ENCODE data around the gene SLC39A11.
"Not testable (repeated sequence)": the region's sequence is repeated elsewhere in the genome, so short reads cannot be mapped to it uniquely, and the experiment has no call there.

SLC39A11 gene

DNA sequence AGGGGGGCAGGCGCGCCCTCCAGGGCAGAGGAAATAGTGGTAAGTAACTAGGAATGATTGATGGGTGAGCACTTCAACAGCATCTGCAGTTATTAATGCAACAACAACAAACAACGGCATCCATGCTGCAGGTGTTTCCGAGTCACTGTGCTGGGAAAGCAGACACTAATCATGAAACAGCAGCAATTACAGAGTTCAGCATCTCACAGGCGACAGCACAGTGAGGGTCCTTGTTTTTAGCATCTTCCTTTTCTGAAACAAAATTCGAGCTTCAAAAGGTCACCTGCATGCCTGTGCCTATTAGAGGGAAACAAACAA is 191.9 kb downstream of the SLC39A11 start:
- DNase-seq: no peak

DNA sequence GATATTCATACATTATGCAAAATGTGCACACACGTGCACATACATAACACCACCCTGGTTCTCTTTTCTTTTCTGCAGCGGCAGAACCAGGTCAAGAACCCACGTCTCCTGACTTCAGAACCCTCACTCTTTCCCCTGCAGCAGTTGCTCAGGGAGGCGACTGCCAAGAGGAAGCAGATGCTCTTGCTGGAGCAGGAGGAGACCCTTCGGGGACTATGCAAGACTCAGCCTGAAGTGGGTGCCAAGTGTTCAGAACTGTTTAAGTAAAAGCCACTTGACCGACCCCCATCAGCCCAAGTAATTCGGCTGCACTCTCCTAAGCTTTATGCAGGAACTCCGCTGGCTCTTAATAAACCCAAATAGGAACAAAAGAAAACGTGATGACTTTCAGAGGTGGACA is 193.8 kb downstream of the SLC39A11 start:
- no peak for DNase-seq

DNA sequence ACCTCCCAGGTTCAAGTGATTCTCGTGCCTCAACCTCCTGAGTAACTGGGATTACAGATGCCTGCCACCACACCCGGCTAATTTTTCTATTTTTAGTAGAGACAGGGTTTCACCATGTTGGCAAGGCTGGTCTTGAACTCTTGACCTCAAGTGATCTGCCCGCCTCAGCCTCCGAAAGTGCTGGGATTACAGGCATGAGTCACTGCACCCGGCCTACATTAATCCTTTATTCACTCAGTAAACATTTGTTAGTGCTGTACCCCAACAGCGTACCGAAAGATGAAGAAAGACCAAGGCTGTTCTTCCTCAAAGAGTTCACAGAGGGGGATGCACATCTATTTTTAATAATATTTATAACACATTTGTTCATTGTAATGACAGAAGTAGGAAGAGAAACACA is 196.2 kb downstream of the SLC39A11 start:
- not testable (repeated sequence) for DNase-seq

DNA sequence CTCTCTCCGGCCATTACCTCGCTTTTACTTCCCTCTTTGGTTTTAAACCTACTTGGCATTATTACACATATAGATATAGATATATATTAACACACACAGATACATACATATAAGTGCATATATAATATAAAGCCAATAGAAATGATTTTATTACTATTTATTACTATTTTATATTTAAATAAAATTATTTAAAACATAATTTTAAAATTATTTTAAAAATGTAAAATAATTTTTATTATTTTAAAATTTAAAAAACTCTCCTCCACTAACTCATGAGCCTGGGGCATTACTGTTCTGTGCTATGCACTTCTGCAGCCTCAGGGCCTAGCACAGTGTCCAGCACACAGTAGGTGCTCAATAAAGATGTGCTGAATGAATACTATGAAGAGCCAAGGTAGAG is 200.9 kb downstream of the SLC39A11 start:
- no peak for DNase-seq

DNA sequence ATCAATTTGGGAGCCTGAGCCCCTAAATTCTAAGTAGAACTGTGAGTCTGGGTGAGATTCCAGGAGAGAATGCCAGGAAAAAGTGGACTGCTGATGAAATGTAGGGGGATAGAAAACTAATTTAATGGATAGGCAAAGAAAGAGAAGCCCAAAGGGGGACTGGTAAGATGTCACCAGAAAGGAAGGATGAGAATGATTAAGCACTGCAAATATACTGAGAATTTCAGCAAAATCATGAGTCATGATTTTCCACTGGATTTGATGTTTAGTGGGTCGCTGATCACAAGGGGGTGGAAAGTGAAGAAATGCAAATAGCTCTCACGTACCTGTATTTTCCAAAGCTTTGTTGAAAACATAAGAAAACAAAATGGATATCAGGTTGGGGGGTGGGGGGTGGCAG is 201.8 kb downstream of the SLC39A11 start:
- DNase-seq: no peak

DNA sequence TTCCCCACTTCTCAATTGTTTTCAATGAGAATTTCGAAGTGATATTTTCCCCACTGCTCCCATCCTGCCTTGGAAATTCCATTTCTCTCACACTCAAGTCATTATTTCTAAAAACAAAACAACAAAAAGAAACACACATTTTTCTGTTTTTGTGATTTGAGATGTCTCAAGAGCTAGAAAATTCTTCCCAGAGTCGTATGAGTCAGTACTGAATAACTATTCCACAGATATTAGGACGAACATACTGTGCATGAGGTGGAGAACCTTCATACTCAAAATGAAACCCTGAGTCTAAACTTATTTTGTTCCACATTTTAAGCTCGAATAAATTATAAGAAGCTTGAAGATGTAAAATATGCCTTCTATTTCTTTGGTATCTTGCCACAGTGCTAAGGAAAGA is 204.6 kb downstream of the SLC39A11 start:
- DNase-seq: no peak

DNA sequence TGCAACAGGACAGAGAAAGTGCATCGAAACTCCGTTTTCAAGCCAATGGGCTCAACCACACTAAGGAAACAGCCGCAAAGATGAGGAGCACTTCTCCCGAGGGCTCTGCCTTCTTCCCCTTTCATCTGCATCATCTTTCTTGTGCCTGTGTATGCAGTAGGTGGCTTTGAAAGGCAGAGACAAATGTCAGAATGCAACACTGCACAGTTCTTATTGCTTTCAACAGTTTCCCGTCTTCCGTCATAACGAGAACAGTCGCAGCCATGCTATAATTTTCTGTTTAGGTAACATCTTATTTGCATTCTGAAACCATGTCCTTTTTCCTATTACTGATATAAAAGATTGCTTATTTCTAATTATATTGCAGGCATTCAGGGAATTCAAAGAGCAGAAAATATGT is 205.2 kb downstream of the SLC39A11 start:
- DNase-seq: no peak

DNA sequence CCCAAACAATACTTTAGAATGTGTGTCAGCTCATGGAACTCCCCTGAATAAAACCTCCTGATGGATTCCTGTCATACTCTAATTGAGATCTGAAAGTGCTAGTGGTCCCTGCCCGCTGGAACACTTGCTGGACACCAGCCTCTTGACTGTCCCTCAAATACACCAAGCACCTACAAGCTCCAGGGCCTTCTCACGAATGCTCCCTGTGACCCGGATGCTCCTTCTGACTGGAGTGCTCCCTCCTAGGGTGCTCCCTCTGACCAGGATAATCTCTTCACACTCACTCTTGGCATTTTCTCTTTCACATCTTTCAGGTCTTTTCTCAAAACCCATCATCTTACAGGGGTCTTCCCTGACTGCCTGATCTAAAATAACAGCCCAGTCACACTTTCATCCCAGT is 205.9 kb downstream of the SLC39A11 start:
- DNase-seq: no peak

DNA sequence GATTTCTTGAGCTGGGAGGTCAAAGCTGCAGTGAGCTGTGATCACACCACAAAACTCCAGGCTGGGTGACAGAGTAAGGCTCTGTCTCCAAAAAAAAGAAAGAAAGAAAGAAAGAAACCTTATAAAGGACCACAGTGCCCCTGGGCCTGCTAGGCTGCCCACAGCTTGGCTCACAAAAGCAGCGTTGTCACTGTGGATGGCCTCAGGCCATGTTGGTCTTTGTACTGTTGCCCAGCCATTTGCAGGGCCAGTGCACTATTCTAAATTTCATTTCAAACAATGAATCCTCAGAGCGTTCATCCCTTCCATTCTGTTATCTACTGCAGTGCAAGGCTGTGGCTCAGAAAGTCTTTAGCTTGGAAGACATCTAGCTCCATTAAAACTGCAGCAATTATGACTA is 208.4 kb downstream of the SLC39A11 start:
- no peak for DNase-seq

DNA sequence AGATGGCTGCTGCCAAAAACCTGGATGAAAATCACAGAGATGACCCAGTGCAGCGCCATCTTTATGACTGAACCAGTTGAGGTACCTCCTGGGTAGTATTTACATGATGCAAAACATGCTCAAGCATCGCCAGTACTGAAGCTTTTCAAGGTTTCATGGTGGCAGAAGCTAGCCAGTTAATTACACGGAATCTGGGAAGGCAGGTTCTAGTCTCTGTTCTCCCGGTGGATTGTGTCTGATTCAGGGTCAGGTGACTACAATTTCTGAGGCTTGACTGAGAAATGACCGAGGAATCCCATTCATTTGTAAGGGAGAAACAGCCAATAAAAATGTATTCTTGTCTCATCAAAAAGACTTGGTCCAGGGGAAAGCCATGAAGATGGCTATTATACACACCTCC is 209.1 kb downstream of the SLC39A11 start:
- no peak for DNase-seq

DNA sequence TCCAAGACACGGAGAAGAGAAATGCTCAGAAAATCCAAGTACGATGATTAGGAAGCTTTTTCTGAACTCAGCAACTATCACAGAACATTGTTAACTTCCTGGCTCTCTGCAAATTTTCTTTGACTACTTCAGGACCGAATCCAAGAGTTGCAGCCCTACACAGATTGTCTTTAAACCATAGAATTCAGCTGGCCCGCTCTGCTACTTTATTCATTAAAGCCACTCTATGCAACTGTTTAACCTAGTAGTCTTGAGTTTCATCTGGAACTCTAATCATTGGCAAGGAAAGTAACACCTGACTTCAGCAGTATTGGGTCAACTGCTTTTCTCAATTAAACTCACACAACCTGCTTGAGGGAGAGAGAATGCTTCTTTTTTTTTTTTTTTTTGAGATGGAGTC is 210.1 kb downstream of the SLC39A11 start:
- no peak for DNase-seq

DNA sequence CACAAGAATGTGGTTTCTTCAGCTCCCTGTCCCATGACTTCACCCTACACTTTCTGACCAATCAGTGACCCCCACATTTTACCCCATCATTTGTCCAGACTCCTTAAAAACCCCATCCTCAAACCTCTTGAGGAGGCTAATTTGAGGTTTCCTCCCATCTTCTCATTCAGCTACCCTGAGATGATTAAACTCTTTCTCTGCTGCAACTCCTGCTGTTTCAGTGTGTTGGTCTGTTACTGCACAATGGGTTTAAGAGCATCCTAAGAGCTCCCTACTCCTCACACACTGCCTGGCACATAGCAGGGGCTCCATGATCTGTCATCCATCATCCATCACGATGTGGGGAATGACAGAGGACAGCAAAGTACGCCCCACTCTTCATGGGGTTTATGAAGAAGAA is 212.6 kb downstream of the SLC39A11 start:
- no peak for DNase-seq

DNA sequence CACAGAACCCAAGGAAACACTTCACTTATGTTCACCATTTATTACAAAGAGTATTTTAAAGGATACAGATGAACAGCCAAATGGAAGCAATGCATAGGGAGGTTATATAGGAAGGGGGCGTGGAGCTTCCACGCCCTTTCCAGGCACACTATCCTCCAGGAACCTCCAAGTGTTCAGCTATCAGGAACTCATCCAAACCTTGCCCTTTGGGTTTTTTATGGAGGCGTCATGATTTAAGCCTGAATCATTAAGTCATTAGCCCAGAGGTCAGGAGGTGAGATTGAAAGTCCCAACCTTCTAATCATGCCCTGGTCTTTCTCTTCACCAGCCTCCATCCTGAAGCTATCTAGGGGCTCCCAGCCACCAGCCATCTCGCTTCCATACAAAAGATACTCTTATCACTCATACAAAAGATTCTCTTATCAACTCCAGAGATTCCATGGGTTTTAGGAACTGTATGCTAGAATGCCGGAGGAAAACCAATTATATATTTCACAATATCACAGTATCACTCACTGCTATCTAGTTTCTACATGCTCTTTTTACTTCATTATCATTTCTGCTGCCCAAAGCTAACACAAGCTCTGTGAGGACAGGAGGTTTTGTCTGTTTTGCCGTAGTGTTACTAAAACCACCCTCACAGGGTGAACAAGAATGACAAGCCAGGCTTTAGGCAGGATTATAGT is 213.4 kb downstream of the SLC39A11 start:
- DNase-seq: no peak

DNA sequence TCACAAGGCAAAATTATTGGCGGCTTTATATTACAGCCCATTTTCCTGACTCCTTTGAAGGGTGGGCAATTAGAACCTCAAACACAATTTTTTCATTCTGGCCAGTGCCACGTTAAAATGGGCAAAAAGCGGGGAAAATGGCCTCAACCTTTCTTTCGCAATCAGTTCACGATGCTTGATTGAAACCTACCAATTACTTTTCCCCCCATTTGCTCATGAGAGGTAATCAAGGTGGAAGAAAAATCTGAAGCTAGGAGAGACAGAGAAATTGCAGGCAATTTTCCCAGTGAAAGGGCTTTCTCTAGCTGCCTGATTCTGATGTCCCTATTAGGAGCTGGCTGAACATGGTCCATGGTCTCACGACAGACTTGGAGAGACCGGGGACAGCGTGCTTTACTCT is 215.1 kb downstream of the SLC39A11 start:
- no peak for DNase-seq

DNA sequence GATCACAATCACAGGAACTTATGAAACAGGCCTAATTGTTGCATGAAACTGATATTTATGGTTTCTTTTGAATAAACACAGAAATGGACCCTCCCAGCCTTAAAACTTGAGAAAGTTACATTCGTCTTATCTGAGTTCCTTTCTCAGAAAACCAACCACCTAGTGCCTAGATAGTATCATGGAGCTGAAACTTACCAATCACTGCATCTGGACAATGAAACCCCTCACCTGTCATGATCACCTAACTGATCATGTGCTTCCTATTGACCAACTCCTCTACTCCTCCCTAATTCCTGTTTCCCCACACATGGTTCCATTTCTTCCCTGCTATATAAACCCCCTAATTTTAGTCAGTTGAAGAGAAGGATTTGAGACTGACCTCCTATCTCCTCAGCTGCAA is 216.1 kb downstream of the SLC39A11 start:
- no peak for DNase-seq

DNA sequence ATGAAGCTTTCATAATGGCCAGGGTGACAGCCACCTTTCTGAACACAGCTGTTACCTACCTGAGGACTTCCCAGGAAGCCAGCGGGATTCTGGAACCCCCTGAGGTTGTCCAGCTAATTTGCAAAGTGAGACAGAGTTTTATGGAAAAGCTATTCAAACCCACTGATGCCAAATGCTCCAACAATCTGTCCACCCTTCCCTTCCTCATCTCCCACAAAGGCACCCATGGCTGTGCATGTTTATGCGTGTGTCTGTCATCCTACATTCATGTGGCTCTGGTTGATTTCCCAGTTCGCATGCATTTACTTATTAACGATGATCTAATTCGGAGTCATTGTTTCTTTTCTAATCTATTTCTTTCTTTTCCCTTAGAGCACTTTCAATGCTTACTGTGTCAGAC is 217.1 kb downstream of the SLC39A11 start:
- DNase-seq: no peak

DNA sequence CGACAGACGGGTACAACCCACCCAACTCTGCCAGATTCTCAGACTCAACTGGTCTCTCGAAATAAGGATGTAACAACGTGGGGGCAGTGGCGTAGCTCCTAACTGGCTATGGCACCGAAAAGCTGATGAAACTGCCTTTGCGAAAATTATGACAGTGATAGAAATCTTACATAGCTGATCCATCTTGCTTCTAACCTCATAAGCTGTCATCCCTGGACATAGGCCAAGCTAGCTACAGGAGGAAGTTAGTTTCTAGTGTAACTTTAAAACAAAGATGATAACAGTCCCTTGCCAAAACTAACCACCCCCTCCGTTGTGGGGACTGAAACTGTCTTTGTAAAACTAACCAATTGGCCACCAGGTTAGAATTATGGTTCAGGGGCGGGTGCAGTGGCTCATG is 220.1 kb downstream of the SLC39A11 start:
- DNase-seq: no peak

DNA sequence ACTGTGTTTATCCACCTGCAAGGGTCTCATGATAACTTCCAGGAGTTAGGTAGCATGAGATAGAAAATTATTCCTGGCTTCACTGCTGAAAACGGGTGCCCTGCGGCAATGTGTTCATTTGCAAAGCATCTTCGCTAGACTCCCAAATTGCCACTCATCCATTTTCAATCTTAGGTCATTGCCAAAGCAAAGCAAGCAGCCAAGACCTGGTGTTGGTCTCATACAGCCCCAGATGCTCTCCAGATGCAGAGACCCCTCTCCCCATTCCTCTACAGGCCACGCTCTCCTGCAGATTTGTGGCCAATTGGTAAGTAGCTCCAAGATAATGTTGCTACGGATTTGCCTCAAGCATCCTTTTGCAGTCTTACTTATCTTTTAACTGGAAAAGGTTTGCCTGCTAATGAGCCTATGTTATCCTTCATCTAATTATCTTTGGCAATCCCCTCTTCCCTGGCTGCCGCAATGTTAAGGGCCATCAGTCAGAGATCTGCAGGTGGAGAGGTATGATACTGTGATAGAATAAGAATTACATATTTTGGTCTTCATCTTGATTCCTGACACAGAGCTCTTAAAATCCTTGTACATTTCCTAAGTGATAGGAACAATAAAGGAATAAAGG is 222.0 kb downstream of the SLC39A11 start:
- no peak for DNase-seq

DNA sequence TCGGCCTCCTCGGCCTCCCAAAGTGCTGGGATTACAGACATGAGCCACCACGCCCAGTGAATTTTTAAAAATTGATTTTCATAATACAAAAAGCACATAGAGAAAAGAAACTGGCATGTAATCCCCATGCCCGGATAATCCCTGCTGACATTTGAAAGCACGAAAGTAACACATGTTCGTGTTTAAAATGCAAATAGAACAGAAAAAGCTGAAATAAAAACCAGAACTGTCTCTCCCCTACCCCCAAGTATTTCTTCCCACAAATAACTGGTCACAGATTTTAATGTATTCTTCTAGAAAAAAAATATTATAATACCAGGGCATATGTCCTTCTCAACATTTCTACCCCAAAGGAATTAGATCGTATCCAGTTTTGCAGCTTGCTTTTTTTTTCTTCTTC is 222.9 kb downstream of the SLC39A11 start:
- DNase-seq: no peak

DNA sequence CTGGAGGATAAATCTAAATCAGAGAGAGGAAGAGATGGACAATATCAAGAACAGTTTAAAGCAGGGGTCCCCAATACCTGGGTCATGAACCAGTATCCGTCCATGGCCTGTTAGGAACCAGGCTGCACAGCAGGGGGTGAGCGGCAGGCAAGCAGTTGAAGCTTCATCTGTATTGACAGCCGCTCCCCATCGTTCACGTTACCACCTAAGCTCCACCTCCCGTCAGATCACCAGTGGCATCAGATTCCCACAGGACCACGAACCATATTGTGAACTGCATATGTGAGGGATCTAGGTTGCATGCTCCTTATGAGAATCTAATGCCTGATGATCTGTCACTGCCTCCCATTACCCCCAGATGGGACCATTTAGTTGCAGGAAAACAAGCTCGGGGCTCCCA is 226.5 kb downstream of the SLC39A11 start:
- no peak for DNase-seq

DNA sequence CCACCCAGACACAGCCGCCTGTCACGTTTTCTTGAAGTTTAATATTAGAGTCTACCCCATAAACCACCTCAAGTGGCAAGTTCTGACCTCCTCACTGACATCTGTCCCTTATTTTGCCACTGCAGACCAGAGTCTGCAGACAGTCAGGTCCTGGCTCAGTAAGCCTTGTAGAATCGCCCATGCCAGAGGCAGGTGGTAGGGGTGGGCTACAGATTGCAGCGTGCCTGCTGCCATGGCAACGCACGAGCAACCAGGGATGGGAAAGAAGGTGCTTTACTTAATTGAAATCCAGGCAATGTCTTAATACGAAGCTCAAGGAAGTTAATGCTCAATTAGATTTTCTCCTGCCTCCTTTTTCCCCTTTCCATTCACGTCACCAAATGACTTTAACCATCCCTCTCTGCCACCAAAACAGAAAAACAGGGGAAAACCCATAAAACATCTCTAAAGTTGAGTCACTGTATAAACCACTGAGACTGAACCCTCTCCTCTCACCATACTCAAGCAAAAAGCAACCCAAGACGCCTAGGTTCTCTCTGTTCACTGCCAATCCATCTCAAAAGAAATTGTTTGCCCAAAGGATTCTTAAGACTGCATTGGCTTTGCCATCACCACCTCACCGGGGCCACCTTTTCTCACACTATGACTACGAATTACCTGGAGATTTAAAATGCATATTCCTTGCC is 228.8 kb downstream of the SLC39A11 start:
- DNase-seq: no peak

DNA sequence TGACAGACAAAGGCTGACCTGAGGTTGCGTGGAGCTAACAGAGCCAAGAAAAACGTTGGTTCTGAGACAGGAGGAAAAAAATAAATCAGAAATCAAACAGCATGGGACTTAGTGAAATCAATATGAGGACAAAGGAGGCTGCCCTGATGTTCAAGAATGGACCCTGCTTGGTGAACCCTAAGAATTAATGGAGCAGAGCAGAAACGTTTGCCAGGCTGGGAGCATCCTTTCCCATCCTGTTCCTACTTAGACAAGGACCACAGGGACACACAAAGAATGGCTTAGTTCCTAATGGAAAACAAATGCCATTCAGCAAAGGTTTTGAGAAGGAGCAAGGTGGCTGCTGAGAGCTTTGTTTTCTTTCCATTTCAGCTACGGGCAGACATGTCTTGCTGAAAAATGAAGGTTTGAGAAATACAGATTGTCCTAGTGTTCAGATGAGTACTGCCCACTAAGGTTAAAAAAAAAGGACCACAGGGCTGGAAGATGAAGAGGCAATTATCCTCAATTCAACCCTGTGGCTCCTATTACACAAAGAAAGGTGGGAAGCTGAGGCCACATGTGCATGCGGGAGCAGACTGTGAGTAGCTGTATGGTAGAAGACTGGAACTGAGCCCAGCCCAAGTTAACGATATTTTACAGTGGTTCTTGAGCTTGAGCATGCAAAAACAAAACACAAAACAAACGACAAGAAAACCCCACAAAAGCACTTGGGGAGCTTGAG is 230.1 kb downstream of the SLC39A11 start:
- peak in 1 of 2 experiments; percentile 17 for DNase-seq

DNA sequence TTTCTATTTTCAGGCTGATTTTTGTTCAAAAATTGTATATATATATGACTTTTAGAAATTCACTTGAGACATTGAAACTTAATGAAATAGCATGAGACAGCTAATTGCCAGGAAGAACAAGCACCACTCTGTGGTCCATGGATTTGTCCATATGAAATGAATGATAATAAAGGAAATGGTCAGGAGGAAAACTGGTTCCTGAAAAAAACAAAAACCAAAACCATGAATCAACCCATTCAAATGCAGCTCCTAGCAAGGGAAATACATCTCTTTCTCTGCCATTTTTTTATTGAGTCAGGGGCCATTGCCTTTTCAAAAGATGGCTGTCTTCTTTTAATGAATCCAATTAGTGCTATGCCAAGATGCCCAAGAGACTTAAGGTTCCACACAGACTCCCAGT is 230.7 kb downstream of the SLC39A11 start:
- no peak for DNase-seq

DNA sequence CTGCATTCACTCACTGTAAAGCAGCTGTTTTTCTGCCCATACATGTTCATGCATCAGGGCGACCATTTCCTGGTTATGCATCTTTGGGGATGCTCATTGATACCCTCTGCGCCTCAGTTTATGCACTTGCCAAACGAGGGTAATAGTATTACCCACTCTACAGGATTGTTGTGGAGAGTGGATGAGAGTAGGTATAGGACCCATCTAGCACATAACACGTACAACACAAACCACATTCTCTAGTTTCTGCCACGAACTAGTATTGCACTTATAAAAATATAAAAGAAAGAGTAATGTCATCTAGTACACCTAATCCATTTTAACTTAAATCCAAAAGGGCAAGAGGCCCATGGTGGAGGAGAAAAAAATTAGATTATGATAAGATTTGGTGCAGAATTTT is 231.7 kb downstream of the SLC39A11 start:
- no peak for DNase-seq
